ENCODE results near the gene ATP2B2. TPM values are rescaled to one million over a fixed set of nuclear protein-coding genes. Genes with fewer than 3 reads are reported as not detected.
A peak's percentile ranks its signal among the peaks of the same experiment; 100 is the strongest.

The ATP2B2 gene
- total and polyA plus RNA-seq, 9 of the 15 experiments (the other 6 are each of a cell fraction or from before 2014, with no cell fraction given), result 0.06 TPM; not detected in 8

DNA sequence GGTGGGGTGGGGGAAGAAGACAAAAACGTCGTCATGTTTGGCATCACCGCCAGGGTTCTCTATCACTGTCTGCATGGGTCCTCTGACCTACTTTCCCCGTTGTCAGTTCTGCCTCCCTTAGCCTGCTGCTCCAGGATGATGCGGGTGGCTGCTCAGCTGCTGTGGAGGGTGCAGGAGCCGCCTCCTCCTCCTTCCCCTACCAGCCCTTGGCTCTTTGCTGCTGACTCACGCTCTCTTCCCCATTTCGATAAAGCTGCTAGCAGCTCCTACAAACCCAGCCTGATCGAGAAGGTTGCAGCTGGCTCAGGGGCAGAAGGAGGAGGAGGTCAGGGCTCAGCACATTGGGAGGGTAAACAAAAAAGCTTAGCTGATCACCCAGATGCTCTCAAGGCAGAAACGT, 135.0 kb downstream of the ATP2B2 start (continued):
- TF ChIP-seq TSHZ1 (CRISPR knock-in tag; IDR thresholded peaks at IDR 0.05) (no peak), HOMEZ (CRISPR knock-in tag; IDR thresholded peaks at IDR 0.05) (no peak), EP400 (IDR thresholded peaks at IDR 0.05) (no peak), ZNF583 (CRISPR knock-in tag; IDR thresholded peaks at IDR 0.05) (no peak), SREBF2 (CRISPR knock-in tag; IDR thresholded peaks at IDR 0.05) (no peak), SIN3A (IDR thresholded peaks at IDR 0.05; ENCODE audit: borderline replicate concordance in 2 of 2, control insufficient read depth in 1 of 2, low read depth in 2 of 2, low read length in 2 of 2) (no peak), MAFF (IDR thresholded peaks at IDR 0.05; ENCODE audit: low read length) (peak; percentile 68), TCF15 (CRISPR knock-in tag; IDR thresholded peaks at IDR 0.05) (no peak), PHB2 (IDR thresholded peaks at IDR 0.05; ENCODE audit: low read depth) (no peak), EGR1 (conservative IDR thresholded peaks at IDR 0.05) (no peak), NFXL1 (CRISPR knock-in tag; IDR thresholded peaks at IDR 0.05) (no peak), POLR2H (tag; IDR thresholded peaks at IDR 0.05; ENCODE audit: low read depth) (no peak), CTBP1 (IDR thresholded peaks at IDR 0.05; ENCODE audit: borderline replicate concordance) (peak; percentile 78), ZNF668 (CRISPR knock-in tag; IDR thresholded peaks at IDR 0.05) (no peak), KAT2B (IDR thresholded peaks at IDR 0.05; ENCODE audit: low read depth, low read length) (no peak)
- TF ChIP-seq, protein P1, sequence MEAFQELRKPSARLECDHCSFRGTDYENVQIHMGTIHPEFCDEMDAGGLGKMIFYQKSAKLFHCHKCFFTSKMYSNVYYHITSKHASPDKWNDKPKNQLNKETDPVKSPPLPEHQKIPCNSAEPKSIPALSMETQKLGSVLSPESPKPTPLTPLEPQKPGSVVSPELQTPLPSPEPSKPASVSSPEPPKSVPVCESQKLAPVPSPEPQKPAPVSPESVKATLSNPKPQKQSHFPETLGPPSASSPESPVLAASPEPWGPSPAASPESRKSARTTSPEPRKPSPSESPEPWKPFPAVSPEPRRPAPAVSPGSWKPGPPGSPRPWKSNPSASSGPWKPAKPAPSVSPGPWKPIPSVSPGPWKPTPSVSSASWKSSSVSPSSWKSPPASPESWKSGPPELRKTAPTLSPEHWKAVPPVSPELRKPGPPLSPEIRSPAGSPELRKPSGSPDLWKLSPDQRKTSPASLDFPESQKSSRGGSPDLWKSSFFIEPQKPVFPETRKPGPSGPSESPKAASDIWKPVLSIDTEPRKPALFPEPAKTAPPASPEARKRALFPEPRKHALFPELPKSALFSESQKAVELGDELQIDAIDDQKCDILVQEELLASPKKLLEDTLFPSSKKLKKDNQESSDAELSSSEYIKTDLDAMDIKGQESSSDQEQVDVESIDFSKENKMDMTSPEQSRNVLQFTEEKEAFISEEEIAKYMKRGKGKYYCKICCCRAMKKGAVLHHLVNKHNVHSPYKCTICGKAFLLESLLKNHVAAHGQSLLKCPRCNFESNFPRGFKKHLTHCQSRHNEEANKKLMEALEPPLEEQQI (IDR thresholded peaks at IDR 0.05), result no peak
- TF ChIP-seq, protein P2, sequence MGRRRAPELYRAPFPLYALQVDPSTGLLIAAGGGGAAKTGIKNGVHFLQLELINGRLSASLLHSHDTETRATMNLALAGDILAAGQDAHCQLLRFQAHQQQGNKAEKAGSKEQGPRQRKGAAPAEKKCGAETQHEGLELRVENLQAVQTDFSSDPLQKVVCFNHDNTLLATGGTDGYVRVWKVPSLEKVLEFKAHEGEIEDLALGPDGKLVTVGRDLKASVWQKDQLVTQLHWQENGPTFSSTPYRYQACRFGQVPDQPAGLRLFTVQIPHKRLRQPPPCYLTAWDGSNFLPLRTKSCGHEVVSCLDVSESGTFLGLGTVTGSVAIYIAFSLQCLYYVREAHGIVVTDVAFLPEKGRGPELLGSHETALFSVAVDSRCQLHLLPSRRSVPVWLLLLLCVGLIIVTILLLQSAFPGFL (CRISPR knock-in tag; IDR thresholded peaks at IDR 0.05), result no peak
- TF ChIP-seq, protein P3, sequence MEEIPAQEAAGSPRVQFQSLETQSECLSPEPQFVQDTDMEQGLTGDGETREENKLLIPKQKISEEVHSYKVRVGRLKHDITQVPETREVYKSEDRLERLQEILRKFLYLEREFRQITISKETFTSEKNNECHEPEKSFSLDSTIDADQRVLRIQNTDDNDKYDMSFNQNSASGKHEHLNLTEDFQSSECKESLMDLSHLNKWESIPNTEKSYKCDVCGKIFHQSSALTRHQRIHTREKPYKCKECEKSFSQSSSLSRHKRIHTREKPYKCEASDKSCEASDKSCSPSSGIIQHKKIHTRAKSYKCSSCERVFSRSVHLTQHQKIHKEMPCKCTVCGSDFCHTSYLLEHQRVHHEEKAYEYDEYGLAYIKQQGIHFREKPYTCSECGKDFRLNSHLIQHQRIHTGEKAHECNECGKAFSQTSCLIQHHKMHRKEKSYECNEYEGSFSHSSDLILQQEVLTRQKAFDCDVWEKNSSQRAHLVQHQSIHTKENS (CRISPR knock-in tag; IDR thresholded peaks at IDR 0.05), result no peak
